Stimulated activated CD8-positive, alpha-beta memory T cell treated with anti-CD3 and anti-CD28 coated beads, Interleukin-4, amount 100 ng/mL, for 4 hours (primary cell): ENCODE data around the gene STRADA.

ENCODE experiments used
- DNase-seq, 2 donors: peaks; one replicate each; pipeline ENCODE4 v3.0.0-alpha.2; 2020; ENCODE audit warnings: low read depth in 2 of 2, low spot score in 1 of 2

The STRADA gene

DNA sequence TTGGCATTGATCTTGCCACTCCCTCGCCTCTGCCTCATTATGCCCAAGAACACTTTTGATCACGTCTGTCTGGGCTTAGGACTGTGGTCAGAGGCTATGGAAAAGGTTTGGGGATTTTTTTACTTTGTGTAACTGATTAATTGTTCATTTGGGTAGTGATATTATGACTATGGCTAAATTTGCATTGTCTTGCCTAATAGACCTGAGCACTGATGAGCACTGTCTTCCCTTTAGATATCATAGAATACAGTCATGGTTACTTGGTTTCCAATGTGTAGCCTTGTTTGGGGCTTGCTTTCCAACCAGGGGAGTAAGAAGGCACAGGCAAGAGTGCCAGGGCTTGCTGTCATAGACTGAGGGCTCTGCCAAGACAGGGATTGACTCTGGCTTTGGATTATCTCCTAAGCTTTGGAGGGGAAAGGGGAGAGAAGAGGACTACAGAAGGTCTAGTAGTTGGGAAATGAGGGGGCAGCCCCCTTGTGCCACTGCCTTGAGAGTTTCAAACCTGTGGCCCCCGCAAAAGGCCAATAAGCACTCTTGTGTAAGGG lies 55.4 kb downstream of the STRADA start:
- no peak for DNase-seq

DNA sequence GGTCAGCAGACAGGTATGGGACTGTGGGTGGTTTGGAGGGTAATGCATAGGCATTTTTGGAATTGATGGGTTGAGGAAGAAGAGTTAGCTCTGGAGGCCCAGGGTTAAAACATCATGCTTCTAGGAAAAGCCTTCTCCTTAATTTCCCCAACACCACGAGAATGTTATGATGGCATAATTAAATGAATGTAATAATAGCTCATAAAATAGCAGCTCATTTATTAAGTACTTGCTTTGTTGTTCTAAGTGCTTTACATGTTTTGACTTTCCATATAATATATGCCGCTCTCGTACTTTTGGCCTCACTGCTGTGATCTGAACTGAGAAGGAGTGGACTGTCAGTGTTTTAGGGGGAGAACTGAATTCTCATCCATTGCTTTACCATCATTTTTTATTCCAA lies 56.0 kb downstream of the STRADA start:
- DNase-seq, result no peak

DNA sequence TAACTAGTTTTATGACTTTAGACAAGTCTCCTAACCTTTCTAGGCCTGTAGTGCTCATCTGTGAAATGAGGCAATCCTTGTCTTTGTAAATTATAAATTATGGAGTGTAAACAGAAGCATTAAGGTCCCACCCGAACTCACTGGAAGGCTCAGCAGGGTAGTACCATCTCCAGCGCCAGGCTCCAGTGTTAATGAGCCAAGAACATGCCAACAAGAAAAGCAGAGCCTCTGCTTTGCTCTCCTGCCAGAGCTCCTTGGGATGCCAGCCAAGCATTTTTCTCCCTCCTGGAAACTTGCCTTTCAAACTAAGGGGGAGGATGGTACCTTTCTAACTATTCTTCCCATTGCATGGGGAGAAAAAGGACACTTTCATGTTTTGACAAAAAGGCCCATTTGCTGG lies 56.6 kb downstream of the STRADA start:
- DNase-seq, result no peak

DNA sequence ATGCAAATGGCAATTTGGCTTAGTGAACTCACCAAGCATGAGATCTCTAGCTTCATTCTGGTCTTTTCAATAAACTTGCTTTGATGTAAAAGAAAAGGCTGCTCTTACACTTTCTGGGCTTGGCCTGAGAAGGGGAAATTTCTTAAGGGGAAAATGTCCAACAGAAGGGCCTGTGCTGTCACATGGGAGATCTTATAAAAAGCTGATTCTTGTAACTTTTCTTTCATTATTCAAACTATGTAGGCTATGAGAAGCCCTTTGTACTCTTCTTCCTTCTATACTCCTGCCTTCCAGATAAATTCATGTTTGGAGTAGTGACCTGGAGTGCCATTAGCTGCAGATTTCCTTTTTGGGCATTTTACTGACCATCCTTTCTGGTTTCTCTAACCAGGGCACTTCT lies 58.6 kb downstream of the STRADA start:
- no peak for DNase-seq

DNA sequence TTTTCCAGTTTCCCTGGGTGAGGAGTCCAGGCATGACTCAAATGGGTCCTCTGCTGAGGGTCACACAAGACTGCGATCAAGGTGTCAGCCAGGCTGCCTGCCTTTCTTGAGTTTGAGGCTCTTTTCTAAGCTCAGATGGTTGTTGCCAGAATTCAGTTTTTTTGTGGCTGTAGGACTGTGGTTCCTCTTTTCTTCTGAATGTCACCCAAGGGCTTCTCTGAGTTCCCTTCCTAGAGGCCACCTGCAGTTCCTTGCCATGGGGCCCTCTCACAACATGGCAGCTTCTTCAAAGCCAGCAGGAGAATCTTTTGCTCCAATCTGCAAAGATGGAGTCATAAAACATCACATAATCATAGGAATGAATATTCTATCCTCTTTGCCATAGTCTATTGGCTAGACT lies 59.2 kb downstream of the STRADA start:
- DNase-seq, result no peak

DNA sequence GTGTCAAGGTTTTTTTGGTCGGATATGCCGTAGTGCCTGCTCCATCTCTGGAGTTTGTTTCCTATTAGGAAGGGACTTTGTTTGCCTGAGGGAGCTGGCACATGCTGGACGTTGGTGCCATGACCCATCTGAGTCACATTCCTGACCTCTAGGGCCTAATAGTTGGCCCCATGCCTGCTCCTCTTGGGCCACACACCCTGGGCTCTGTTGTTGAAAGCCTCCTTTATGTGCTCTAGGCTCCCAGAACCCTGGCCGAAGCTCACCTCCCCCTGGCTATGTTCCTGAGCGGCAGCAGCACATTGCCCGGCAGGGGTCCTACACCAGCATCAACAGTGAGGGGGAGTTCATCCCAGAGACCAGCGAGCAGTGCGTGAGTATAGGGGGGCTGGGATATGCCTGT lies 60.1 kb downstream of the STRADA start:
- DNase-seq, result no peak

DNA sequence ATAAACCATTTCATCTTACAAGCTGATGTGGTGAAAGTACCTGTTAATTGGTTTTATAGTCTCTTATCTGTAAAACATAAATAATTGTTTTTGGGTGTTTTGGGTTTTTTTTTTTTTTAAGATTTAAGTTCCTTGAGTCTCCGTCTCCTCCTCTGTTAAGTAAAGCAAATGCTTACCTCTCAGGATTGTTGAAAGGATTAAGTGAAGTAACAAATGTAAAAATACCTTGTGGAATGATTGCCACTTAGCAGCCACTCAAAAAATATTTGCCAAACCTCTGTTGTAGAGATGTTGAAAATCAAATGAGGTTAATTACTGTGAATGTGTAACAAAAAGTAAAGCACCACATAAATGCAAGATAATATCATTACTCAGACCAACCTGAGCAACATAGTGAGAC lies 60.9 kb downstream of the STRADA start:
- DNase-seq, result no peak

DNA sequence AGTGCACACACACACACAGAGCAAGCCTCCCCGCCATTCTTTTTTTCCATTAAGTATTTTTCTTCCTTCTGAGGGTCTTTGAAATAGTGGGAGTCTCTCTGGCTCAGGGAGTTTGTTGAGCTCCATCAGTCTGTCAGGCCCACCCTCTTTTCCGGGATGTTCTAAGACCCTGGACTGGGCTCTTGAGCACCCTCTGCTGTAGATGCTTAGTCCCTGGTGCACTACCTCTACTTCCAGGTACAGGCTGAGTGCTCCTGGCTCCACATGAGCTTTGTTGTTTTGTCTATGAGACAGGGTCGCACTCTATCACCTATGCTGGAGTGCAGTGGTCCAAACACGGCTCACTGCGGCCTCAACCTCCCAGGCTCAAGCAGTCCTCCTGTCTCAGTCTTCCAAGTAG lies 62.4 kb downstream of the STRADA start:
- DNase-seq, result no peak

DNA sequence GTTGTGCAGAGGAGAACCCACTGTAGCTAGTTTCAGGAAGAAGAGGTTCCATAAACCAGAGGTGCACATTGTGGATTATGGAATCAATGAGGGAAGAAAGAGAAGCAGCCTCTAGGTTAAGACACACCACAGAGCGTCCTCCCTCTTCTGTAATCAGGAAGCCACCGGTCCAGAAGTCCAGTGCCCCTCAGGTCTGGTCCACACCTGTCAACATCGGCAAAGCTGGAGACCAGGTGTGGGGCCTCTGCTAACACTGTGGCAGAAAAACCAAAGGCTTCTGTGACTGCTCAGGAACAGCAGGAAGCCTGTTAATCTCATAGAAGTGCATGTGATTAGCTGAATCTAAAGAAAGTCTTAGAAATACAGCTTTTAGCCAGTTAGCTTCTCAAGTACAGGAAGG lies 65.0 kb downstream of the STRADA start:
- no peak for DNase-seq

DNA sequence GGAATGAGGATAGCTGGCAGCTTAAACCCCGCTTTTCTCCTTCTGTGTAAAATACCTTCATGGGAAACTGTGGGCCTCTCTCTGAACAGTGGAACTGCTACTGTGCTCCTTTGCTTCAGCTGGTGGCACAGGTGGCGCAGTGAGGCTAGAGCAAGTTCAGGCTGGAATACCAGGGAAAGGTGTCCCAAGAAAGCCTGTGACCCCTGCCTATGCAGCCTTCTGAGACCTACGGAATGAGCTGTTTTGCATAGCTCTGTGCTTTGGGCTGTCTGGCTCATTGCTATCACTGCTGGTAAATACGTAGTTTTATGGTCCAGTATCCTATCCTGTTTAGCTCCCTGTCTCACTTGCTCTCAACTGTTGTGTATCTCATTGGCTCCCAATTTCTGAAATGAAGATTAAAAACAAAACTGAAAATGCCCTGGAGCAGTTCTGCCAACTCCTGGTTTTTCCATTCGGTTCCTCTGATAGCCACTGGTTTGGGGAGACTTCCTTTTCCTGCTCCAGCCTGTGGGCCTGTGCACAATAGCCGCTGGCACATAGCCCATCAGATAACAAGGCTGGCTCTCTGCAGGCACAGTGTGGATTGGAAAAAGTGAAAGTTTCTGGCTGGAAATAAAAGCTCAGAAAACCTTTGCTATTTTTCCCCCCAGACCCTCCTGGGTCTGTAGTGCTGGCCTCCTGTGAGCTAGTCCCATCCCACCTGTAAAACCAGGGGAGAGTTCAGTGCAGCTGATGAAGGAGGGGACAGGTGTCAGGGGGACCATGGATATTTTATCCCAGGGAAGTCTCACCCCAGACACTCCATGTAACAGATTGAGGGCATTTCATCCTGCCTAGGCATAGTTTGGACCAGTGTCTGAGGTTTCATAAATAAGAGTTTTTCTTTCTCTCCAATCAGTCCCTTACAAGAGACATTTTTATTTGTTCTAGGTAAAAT lies 65.7 kb downstream of the STRADA start:
- no peak for DNase-seq

DNA sequence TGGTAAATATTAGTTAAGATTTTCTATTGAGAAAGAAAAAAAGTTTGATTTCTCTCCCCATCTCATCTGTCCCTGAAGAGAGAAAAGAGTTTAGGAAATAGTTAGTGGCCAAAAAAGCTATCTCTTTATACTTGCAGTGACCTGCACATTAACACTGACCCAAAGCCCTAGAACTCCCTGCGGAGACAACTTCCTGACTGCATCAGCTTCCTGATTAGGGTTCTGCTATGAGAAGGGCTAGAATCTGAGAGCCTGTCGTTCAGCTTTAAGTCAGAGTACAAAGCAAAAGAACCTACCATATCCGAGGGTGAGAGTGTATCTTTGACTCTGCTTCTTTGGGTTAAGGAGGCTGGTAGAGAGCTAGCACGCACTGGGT lies 66.4 kb downstream of the STRADA start:
- no peak for DNase-seq

DNA sequence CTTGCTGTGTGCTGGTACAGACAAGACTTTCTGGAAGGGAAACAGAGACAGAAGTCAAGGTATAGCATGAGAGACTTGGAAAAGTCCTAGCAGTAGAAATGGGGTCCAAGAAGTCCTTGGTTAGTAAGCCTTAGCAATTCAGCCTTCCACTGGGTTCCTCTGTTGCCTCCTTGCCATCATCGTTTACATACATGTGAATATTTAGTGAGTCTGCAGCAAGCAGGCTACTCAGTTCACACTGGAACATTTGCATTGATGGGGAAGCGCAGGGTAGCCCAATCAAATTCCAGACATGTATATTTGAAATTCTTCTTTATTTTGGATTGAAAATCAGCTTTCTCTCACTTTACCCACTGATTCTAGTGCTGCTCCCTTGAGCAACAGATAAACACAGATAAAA lies 68.7 kb downstream of the STRADA start:
- DNase-seq, result no peak

DNA sequence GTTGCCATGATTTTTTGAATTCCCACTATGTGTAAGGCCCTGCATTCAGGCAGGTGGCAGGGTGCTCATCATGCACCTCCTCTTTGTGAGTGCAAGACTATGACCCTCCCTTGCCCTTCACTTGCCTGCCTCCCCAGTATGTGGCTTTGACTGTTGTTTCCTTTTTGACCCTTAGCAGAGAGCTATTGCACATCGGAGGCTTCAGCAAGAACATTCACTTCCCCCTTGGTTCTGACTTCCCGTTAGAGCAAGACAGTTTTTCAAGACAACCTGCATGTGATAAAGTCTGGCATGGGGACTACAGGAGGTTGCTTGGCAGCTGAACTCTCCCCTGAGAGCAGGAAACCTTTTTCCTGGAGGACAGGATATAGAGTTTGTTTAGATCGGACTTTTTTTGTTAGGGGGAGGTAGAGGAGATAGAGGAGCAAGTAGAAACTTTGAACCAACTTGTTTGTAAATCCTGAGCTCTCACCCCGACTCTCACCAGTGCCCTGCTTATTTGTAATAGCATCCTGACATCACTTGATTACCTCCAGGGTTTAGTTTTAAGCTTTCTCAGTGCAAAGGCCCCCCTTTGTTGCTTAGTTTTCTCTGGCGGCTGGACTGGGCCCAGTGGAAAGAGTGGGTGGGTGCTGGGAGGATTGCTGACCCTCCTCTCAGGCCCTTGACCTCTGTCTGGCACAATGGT lies 75.9 kb downstream of the STRADA start:
- DNase-seq, result no peak

DNA sequence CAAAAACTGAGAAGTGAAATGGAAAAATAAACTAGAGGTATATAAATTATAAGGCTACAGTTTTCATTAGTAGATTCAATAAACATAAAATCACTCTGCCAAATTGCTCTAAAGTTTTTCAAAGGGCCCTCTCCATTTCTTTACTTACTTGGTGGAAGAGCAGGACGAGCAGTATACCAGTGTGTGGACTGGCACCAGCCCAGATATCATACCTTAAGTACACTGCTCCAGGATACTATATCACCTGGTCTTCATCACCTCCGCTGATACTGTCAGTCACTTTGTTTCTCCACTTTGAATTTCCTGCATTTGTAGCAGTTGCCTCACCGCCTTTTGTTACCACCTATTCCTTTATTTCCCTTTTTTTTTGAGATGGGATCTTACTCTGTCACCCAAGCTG lies 81.7 kb downstream of the STRADA start:
- no peak for DNase-seq

DNA sequence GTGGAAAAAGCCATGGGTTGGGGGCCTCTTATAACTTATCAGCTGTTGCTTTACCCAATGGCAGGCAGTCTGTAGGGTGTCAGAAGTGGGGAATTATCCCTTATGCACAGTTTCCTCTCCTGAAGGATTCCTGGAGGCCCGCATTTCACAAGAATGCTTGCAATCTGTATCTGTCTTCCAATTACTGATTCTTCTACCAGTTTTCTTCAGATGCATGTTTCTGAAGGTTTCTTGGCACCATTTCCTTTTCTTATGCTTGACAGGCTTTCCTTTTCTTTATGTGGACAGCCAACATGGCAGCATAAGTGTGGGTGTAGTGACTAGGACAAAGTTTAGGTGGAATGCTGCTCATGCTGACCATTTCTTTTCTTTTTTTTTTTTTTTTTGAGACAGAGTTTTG lies 83.2 kb downstream of the STRADA start:
- DNase-seq, result no peak

DNA sequence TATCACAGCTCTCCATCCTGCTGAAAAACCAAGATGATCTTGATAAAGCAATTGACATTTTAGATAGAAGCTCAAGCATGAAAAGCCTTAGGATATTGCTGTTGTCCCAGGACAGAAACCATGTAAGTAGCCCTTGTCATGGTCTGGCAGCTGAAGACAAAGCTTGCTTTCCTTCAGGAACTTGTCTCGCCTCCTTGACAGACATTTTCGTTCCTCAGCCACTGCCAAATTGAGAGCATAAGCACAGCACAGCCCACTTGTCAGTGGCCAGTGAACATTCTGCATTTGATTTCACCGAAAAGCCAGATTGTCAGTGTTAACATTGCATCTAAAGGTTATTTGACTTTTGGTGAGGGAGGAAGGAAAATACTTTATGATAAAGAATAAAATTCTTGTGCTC lies 83.8 kb downstream of the STRADA start:
- DNase-seq, result no peak

DNA sequence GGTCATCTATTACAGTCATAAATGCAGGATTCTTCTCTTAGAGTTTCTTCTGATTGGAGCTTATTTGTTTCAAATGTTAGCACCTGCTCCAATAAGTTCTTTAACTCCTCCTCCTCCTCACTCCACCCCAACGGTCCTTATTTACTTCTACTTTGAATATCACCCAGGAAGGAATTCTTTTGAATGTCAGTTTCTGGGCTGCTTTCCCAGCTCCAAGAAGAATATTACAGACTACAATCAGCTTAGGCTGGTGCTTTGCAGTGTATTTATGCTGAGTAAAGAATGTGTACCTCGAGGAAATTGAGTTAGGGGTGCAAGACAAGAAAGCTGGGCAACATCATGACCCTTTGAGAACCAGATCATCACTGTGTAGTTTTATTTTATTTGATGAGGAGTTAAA lies 88.5 kb downstream of the STRADA start:
- no peak for DNase-seq
